Measurements from ENCODE around the gene MAT2A. TPM values are rescaled to one million over a fixed set of nuclear protein-coding genes. Genes with fewer than 3 reads are reported as not detected.
"Not testable (repeated sequence)": the region's sequence is repeated elsewhere in the genome, so short reads cannot be mapped to it uniquely, and the experiment has no call there.

MAT2A gene
- total RNA-seq, 1 donor from 2014 or later, result 288 TPM

DNA sequence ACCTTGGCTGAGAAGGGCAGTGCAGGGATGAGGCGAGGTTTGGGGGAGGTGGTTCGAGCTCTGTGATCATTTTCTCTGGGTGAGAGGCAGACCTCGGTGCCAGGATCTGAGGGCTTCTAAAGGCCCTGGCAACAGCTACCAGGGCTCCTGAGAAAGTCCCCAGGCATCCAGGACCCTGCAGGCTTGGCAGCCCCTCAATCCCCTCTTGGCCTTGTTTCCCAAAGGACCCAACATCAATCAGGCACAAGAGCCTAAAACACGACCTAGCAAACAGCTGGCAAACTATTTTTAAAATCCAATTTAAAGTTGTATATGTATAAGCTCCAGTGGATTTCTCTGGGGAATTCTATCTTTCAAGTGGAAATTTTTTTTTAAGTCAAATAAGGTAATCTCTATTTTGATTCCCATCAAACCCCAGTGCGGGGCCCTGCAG is 15.0 kb upstream of the MAT2A start:
- intact Hi-C loops (cut with micrococcal nuclease), result no loop called here

DNA sequence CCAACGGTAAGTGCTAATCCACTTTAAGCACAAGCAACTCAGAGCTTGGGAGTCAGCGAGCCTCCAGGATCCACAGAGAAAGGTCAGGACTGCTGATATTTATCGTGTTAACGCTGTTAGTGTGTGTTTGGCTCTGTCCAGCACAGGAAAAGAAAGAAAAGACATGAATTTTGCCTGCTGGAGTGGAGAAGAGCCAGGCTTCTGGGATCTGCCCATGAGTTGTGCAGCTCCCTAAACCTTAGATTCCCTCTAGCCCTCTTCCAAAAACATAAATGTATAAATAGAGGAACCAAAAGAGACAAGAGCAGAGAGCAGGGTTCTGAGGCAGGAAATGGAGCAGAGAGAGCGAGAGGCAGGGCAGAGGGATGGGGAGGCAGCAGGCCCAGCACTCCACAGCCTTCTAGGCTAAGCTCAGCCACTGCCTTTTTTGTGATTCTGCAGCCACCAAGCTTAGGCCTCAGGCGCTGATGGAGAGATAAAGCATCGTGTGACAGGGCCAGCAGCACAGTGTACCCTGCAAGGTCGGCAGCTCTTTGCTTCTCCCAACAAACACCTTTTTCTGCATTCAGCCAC is 14.5 kb upstream of the MAT2A start:
- intact Hi-C loops (cut with micrococcal nuclease), result no loop called here

DNA sequence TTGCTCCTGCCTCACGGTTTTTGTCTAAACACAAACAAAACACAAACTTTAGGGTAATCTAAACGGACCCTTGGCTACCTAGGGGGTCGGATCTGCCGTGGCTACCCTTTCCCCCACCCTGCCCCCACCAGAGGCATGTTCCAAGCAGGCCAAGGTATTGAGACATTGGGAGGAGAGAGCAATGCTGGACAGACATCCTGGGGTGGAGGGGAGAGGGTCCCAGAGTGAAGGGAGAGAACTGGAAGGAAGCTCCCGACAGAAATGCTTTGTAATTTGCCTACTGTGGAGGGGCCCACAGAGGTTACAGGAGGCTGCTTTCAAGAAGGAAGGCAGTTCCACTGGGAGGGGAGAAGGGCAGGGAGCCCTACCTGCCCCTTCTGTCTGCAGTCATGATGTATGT is 13.9 kb upstream of the MAT2A start:
- intact Hi-C loops (cut with micrococcal nuclease), result no loop called here

DNA sequence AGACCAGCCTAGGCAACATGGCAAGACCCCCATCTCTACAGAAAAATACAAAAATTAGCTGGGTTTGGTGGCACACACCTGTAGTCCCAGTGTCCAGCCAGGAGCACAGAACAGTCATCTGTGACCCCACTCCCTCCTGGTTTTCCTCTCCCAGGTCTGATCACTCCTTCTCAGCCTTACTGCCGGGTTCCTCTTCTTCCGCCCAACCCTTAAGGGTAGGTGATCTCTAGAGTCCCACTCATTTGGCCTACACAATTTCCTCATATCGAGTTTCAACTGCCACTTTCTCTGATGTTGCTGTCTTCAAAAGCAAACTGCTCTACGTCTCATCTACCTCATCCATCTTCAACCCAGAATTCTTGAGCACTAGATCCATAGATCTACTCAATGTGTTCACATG is 13.4 kb upstream of the MAT2A start:
- intact Hi-C loops (cut with micrococcal nuclease), result no loop called here

DNA sequence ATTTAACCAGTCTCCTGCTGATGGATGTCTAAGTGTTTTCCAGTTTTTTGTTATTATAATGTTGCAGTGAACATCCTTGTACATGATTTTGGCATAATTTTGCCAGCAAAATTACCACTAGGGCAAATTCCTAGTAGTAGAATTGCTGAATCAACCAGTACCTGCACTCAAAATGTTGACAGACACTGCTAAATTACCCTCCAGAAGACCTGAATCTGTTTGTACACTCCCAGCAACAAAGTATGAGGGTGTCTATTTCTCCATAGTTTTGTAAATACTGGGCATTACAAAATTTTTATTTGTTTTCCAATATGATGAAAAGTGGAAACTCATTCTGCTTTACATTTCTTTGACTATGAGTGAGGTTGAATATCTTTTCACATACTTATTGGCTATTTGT is 11.2 kb upstream of the MAT2A start:
- intact Hi-C loops (cut with micrococcal nuclease), result no loop called here

DNA sequence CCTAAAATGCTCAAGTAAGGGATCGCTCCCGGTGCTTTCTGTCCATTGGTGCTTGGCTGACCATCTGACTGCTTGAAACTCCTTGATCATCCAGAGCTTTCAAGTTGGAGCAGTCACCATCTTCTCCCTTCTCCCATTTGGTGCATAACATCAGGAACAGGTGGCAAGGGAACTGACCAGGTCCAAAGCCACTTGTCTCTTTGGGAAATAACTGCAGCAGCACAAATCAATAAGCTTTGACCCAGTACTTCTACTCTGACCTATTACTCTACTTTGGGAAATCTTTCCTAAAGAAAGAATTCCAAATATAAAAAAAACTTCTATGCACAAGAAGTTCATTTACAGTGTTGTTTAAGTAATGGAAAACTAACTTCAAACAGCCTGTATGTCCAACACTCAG is 10.6 kb upstream of the MAT2A start:
- intact Hi-C loops (cut with micrococcal nuclease), result no loop called here

DNA sequence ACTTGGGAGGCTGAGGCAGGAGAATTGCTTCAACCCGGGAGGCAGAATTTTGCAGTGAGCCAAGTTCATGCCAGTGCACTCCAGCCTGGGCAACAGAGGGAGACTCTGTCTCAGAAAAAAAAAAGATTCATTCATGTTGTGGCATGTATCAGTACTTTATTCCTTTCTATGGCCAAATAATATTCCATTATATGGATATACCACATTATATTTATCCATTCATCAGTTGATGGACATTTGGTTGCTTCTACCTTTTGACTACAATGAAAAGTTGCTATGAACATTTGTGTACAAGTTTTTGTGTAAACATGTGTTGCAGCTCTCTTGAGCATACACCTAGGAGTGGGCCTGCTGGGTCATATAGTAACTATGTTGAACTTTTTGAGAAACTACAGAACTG is 9.2 kb upstream of the MAT2A start:
- intact Hi-C loops (cut with micrococcal nuclease), result no loop called here

DNA sequence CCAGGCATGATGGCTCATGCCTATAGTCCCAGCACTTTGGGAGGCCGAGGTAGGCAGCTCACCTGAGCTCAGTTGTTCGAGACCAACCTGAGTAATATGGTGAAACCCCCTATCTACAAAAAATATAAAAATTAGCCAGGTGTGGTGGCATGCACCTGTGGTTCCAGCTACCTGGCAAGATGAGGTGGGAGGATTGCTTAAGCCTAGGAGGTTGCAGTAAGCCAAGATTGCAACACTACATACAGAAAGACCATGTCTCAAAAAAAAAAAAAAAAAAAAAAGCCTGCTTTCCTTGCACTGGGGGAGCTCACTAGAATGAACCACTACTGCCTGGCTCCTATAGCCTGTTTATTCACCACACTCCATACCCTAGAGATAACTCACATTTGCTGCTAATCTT is 7.4 kb upstream of the MAT2A start:
- intact Hi-C loops (cut with micrococcal nuclease), result no loop called here

DNA sequence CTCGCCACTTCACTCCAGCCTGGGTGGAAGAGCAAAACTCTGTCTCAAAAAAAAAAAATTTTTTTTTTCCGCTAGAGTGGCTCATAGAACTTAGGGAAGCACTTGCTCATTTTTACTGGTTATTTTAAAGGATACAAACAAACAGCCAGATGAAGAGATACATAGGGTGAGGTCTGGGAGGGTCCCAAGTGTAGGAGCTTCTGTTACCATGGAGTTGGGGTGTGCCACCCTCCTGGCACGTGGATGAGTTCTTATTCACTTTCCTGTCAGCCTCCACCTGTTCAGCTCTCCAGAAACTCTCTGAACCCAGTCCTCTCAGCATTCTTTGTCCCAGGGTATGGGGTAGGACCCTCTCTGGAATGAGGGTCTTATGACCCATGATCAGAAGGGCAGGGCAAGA is 4.9 kb upstream of the MAT2A start:
- intact Hi-C loops (cut with micrococcal nuclease), result no loop called here

DNA sequence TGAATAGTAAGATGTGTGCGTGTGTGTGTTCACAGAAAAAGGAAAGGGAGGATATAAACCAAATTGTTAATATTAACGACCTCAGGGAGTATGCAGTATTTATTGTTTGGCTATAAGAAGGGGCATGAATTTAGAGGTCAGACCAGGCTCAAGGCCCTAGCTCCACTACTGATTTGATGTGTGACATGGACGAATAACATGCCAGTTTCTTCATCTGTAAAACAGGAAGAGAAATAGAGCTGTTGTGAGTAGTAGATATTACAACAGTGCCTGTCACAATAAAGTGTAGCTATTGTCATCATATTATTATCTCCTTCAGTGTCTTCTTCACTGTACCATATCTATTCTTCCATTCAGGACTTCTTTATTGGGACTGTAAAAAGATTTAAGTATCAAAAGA is 4.1 kb upstream of the MAT2A start:
- intact Hi-C loops (cut with micrococcal nuclease), result loop anchor here (5.0 kb wide), 1 partner anchor 907 kb away; the partner anchor contains the start of gene KDM3A

DNA sequence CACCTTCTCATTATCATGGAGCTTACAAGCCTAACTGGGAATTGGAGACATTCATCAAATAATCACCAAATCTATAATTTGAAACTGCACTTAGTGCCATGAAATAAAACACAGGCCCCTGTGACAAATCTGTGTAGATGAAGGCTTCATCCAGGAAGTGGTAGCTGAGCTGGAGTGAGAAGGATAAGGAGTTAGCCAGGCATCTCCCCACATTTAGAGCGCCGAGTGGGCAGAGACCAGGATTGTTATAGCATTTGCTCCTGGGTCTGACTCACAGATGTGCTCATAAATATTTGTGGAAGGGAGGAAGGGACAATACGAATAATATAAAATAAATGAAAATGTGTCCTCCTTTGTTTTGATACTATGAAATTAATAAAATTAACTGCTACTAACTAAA is 2.5 kb upstream of the MAT2A start:
- intact Hi-C loops (cut with micrococcal nuclease), result loop anchor here (5.0 kb wide), 1 partner anchor 906 kb away; the partner anchor contains the start of gene KDM3A

DNA sequence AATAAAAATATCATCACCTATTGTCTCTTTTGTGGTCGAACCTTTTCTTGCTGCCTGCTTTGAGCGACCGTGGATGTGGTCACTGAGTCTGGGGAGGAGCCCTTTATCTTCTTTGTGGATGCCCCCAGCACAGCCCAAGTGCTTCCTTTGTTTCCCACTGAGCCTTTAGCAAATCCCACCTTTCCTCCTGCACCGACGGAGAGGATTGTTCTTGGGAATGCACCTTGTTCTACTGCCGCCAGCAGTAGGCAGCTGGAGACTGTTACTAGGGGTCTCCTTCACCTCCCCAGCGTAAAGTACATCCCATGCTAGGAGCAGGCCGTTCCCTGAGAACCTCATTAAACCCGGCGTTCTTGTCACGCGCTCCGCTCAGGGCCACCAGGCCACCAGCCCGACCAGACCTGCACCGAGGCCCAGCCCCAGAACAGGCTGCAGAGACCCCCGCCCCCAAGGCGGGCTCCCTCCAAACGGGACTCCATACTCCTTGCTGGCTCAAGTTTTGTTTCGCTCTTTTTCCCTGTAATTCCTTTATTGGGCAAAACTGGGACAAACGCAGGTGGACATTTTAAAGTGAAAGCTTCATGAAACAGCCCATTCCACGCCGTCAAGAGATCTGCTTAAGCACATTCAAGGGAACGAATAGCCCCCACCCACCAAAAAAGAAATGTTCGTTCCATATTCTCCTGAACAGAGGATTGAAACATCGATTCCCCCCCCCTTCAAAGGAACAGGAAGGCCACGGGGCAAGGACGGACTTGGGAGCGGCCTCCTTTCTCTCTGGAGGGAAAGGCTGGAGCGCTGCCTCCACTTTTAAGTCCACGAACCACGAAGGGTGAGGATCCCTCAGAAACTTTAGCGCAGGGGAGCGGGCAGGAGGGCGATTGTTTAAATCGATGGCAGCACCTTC is 1.1 kb upstream of the MAT2A start:
- intact Hi-C loops (cut with micrococcal nuclease), result loop anchor here (1.0 to 5.0 kb wide), 6 partner anchors 65 to 904 kb away; partner anchors contain the start of genes KDM3A, SH2D6 and TMEM150A

DNA sequence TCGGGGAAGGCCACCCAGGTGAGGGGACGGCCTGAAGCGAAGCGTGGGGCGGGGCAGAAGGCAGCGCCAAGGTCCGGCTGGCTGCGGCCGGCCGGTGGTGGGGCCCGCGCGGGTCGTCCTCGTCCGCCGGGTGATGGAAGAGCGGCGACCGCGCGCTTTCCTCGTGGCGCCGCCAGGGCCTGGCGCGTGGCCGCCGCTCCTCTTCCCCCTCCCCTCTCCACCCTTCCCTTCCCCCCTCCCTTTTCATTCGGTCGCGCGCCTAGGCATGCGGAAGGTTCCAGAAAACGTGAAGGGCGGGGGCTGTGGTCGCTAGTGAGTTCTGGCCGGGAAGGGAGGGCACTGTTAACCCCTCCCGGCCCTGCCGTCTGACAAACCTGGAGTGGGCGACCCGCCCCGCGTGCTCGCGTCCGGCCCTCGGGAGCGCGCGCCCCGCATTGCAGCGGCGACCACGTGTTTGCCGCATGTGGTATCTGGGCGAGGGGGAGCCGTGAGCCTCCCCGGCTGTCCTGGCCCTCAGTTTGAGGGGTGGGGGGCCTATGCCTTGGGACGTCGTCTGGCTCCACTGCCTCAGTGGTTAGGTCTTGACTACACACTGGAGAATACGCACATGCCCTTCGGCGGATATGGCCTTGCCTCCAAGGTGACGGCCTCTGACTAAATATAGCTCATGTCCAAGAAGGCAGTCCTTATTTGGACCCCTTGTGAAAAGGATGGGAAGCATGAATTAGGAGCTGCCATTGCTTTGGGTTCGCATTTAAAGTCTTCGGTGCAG is 579 bp downstream of the MAT2A start:
- intact Hi-C loops (cut with micrococcal nuclease), result loop anchor here (1.0 to 5.0 kb wide), 8 partner anchors 13 to 903 kb away; partner anchors contain the start of genes ELMOD3, GGCX, KDM3A and RETSAT

DNA sequence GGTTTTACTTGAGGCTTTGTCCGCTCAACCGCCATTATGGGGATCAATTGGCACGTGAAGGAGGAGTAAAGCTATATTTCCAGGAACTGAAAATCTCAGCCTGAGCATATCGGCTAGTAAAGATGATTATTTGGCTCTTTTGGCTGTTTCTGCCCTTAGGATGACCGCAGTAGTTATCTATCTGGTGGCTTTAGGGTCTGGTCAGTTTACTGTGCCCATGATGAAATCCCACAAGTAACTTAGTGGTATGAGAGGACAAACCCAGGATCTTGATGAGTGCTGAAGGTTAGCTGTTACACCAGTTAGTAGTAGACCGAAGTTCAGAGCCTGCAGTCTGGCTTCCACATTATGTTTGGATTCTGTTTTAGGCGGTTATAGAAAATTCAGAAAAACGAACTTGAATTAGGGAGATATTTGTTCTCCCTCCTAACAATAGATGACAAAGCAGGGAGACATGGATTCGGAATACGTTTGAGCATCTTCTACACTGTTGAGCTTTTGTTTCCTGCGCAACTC is 1.2 kb downstream of the MAT2A start:
- intact Hi-C loops (cut with micrococcal nuclease), result loop anchor here (1.0 kb wide), 2 partner anchors 12 to 38 kb away; no protein-coding TSS in a partner anchor

DNA sequence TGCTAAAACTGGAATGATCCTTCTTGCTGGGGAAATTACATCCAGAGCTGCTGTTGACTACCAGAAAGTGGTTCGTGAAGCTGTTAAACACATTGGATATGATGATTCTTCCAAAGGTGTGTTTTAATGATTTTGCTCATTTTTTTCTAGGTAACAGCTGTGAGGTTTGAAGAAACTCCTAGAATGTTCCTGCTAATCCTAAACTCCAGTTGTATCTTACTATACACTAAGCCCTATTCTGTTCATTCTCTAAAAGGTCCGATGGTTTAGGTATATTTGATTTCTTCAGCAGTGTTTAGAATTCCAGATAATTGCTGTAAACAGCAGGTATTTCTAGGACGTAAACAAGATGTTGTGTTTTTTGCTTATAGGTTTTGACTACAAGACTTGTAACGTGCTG is 2.3 kb downstream of the MAT2A start:
- intact Hi-C loops (cut with micrococcal nuclease), result no loop called here

DNA sequence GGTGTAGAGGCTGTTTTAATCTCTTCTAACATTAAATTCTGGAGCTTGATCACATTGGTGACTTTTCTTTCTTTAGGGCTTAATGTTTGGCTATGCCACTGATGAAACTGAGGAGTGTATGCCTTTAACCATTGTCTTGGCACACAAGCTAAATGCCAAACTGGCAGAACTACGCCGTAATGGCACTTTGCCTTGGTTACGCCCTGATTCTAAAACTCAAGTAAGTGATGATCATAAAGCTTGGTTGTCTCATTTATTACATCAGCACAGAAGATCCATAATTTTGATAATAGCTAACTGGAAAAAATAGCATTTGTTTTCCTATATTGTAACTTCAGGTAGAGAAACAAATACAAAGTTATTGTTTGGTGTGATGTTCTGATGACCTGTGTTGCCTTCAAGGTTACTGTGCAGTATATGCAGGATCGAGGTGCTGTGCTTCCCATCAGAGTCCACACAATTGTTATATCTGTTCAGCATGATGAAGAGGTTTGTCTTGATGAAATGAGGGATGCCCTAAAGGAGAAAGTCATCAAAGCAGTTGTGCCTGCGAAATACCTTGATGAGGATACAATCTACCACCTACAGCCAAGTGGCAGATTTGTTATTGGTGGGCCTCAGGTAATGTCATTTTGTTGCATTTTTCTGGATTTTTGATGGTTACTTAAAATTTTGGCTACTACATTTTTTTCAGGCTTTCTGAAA is 2.9 kb downstream of the MAT2A start:
- intact Hi-C loops (cut with micrococcal nuclease), result no loop called here

DNA sequence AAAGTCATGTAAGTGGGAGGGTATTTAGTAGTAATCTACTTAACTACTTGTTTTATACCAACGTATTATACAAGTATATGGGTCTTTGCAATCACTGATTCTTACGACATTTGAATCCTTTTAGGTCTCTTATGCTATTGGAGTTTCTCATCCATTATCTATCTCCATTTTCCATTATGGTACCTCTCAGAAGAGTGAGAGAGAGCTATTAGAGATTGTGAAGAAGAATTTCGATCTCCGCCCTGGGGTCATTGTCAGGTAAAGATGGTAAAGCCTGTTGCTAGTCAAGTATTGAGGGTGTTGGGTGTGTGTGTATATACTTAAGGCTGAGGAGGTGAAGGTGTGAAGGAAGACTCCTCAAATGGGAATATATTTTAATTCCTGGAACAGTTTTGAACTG is 3.8 kb downstream of the MAT2A start:
- intact Hi-C loops (cut with micrococcal nuclease), result no loop called here

DNA sequence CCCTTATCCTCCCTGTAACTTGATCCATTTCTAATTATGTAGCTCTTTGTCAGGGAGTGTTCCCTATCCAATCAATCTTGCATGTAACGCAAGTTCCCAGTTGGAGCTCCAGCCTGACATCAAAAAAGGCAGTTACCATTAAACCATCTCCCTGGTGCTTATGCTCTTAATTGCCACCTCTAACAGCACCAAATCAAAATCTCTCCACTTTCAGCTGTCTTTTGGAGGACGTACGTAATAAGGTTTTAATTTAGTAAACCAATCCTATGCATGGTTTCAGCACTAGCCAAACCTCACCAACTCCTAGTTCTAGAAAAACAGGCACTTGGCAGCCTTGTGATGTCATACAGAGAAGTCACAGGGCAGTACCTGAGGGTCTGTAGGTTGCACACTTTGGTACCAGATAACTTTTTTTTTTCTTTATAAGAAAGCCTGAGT is 5.3 kb downstream of the MAT2A start:
- intact Hi-C loops (cut with micrococcal nuclease), result not testable (repeated sequence)

DNA sequence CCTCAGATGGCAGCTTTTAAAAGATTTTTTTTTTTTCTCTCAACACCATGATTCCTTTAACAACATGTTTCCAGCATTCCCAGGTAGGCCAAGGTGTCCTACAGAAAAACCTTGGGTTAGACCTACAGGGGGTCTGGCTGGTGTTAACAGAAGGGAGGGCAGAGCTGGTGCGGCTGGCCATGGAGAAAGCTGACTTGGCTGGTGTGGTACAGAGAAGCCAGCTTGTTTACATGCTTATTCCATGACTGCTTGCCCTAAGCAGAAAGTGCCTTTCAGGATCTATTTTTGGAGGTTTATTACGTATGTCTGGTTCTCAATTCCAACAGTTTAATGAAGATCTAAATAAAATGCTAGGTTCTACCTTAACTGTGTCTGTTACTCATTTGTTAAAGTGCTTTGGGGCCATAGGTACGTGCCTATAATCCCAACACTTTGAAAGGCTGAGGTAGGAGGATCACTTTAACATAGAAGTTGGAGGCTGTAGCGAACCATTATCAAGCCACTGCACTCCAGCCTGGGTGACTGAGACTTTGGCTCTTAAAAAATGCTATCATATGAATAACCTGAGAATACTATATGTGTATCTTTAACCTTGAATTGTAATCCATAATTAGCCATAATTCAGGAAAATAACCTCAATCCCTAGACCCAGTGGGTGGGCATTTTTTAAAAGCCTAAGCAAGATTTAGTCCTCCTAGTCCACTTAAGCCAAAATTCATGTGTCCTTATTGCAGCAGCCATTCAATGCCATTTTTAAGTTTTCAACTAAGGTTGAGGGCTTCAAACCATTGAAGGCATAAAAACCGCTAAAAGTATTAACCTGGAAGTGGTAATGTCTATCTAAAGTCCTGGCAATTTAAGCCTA is 6.2 kb downstream of the MAT2A start:
- intact Hi-C loops (cut with micrococcal nuclease), result not testable (repeated sequence)

DNA sequence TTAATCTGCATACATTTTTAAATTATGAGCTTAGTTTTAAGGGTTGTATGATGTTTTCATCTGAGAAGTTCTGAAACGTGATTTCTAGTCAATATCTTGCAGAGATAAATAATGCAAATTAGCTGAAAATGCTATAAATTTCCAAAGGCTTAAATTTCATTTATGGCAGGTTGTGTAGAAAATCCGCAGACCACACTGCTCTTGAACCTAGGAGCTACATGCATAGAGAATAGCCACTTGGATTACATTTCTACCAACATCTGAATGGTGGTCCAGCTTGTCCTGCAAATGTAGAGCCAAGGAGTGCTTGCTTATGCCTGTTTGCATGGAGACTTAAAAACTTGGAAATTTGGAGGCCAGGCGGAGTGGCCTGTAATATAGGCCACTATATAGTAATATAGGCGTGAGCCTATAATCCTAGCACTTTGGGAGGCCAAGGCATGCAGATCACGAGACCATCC is 6.8 kb downstream of the MAT2A start:
- intact Hi-C loops (cut with micrococcal nuclease), result no loop called here
